GM04503 (cell line): ENCODE results near the gene SRC.

Source experiments
- DNase-seq: peaks from one replicate; pipeline ENCODE4 v3.0.0-alpha.2; 2012; ENCODE audit warnings: low read depth

SRC gene

DNA sequence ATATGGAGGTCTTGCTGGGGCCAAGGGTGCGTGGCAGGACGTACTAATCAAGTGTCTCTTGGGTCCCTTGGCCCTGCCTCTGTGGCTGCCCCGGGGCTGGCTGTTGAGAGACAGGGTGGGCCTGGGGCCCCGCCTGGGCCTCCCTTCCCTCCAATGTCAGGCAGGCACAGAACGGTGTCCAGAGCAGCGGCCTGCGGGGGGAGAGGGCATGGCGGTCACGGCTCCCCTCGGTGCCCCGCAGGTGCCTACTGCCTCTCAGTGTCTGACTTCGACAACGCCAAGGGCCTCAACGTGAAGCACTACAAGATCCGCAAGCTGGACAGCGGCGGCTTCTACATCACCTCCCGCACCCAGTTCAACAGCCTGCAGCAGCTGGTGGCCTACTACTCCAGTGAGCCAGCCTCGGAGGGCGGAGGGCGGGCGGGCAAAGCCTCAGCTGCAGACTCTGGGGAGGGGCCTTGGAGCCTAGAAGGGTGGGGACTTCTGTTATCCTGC lies 50.0 kb downstream of the SRC start:
- DNase-seq: no peak

DNA sequence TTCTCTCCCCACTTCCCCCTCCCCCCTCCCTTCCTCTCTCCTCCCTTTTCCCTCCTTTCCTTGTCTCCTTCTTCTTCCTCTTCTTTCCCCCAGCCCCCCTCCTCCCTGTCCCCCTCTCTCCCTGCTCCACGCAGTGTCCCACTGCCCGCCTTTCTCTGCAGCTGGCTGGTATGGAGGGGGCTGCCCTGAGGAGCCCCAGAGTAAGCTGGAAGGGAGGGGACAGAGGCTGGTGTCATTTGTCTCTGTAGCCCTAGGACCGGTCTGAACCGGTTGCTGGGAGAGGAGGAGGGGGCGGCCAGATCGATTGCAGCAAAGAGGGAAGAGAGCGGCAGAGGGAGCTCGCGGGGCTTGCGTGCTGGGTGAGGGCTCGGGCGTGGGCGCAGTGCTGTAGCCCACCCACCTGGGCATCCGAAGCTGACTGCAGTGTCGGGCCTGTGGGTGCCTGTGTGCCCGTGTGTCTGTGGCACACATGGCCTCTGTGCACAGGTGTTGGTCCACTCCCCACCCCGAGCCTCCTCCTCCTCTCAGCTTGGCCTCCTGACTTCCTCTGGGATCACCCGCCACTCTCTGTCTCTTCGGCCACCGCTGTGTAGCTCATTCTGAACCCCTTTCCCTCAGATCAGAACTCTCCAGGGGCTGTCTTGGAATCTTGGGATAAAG lies 50.6 kb downstream of the SRC start:
- no peak for DNase-seq

DNA sequence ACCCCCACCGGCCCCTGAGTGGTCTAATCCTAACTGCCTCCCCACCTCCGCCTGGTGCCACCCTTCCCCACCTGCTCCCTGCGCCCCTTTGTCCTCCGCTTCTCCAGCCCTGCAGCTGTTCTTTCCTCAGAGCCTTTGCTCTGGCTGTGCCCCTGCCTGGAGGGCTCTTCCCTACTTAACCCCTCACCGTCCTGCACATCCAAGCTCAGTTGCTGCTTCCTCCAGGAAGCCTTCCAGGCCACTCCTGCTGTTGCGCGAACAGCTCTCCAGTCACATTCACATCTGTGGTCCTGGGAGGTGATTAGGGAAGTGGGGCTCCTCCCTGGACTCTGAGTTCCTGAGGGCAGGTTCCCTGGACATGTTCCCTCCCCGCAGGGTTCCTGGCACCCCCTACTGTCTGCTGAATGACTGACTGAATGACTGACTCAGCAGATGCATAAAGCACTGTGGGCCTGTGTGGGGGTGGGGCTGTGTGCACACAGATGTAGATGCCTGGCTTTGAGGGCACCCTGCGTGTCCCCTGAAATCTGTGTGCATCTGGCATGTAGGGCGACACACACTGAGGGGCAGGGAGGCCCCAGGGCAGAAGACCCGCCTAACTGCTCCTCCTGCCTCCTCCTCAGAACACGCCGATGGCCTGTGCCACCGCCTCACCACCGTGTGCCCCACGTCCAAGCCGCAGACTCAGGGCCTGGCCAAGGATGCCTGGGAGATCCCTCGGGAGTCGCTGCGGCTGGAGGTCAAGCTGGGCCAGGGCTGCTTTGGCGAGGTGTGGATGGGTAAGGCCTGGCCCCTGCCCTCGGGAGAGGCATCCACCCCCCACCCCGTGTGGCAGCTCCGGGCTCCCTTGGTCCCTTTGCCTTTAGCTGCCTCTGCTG lies 51.4 kb downstream of the SRC start:
- no peak for DNase-seq

DNA sequence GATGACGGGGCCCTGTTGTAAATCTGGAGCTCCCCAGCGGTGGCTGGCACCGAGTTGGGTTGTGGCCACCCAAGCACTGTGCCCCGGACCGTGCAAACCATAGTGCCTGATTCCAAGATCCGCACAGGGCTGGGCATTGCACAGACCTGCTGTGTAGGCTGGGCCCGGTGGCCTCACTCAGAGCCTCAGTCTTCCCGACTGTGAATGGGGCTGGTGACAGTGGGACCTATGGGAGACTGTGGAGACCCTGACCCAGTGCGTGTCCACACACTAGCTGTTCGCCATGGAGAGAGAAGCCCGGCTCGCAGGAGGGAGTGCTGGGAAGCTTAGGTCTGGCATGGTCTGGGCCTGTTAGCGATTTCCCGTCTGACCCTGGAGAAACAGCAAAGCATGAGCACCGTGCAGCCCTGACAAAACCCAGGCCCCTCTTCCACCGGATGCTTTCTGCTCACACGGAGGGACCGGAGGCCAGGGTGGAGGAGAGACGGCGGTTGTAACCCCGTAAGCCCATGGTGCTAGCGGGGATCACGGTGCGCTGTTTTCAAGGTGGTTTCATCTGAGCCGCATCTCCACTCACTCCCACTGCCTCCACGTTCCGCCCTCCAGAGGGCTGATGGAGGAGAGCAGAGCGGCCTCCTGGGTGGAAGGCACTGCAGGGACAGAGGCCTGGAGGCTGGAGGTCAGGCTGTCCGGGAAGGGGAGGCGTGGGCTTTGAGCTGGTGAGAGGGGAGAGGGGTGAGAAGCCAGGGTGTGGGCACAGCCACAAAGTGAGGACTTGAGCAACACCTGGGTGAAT lies 52.2 kb downstream of the SRC start:
- no peak for DNase-seq

DNA sequence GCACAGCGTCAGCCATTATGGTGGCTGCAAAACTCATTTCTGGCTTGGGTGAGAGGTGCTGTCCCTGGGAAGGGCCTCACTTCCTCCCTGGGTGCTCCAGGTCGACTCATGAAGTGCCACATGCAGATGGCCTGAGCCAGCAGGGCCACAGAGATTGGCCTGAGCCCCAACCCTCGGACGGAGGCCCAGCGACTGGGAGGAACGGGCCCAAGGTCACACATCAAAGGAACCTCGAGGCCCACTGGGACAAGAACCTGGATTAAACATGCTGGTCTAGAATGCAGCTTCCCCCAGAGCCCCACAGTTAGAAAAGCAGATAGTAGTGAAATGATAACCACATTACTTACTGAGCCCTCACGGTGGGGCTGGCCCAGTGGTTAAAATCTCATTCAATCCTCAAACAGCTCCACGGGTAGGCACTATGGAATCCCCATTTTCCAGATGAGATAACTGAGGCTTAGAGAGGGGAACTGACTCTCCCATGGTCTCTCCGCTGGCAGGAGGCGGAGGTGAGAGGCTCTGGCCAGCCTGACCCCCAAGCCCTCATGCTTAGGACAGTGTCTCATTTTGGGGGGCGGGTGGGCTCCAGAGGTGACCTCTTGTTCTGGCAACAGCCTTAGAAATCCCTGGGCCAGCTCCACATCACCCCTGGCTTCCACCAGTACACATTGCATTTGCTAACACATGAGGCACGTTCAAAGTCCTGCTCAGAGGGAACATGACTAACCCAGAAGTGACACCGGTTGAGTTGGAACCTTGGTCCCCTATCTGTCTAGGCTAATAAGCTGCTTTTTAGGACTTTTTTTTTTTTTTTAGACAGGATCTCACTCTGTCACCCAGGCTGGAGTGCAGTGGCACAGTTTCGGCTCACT lies 53.0 kb downstream of the SRC start:
- DNase-seq: no peak

DNA sequence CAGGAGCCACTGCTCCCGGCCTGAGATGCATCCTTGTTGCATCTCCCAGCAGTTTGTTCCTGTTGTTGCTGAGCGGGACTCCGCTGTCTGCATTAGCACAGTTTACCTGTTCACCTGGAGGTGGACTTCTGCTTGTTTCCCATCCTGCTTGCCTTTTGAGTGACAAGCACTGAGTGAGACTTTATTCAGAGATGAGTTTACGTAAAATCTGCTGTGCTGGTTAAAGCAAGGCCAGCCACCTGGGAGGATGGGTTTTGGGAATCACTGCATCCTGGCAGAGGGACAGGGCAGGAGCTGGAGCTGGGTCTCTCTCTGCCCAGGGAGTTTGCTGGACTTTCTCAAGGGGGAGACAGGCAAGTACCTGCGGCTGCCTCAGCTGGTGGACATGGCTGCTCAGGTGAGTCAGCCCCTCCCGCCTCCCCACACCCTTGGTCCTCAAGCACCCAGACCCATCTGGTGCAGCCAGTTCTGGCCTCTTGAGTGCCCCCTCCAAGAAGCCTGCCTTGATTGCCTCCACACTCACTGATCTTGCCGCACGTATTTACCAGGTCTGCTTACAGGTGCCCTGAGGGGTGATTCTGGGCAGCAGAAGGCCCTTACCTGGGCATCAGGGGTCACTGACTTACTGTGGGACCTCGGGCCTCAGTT lies 55.5 kb downstream of the SRC start:
- no peak for DNase-seq

DNA sequence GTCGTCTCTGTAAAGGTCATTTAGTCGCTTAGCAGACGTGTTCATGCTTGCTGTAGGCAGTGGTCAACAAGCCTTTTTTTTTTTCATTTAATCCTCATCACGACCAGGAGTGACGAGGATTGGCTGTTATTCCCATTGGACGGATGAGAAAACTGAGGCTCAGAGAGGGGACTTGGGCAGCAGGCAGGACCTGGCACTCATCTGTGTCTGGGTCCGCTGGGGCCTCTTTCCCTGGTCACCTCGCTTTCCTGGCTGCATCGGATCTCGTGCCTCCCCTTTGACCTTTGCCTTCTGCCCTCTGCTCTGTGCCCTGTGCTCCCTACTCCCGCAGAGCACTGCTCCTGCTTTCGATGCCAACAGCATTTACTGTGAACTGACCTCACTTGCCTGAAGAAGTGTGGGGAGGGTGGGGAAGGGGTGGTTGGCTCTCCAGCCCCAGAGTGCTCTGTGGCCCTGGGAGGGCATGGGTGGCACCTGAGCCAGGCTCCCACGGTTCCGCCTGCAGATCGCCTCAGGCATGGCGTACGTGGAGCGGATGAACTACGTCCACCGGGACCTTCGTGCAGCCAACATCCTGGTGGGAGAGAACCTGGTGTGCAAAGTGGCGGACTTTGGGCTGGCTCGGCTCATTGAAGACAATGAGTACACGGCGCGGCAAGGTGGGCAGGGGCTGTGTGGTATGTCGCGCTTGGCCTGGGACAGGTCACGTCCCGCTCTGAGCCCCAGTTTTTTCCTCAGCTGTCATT lies 56.2 kb downstream of the SRC start:
- DNase-seq: no peak

DNA sequence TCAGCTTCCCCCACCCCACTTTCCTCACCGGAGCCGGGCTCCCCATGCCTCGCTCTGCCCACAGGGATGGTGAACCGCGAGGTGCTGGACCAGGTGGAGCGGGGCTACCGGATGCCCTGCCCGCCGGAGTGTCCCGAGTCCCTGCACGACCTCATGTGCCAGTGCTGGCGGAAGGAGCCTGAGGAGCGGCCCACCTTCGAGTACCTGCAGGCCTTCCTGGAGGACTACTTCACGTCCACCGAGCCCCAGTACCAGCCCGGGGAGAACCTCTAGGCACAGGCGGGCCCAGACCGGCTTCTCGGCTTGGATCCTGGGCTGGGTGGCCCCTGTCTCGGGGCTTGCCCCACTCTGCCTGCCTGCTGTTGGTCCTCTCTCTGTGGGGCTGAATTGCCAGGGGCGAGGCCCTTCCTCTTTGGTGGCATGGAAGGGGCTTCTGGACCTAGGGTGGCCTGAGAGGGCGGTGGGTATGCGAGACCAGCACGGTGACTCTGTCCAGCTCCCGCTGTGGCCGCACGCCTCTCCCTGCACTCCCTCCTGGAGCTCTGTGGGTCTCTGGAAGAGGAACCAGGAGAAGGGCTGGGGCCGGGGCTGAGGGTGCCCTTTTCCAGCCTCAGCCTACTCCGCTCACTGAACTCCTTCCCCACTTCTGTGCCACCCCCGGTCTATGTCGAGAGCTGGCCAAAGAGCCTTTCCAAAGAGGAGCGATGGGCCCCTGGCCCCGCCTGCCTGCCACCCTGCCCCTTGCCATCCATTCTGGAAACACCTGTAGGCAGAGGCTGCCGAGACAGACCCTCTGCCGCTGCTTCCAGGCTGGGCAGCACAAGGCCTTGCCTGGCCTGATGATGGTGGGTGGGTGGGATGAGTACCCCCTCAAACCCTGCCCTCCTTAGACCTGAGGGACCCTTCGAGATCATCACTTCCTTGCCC lies 57.4 kb downstream of the SRC start:
- no peak for DNase-seq

DNA sequence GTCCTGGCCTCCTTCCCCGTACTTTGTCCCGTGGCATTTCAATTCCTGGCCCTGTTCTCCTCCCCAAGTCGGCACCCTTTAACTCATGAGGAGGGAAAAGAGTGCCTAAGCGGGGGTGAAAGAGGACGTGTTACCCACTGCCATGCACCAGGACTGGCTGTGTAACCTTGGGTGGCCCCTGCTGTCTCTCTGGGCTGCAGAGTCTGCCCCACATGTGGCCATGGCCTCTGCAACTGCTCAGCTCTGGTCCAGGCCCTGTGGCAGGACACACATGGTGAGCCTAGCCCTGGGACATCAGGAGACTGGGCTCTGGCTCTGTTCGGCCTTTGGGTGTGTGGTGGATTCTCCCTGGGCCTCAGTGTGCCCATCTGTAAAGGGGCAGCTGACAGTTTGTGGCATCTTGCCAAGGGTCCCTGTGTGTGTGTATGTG lies 58.5 kb downstream of the SRC start:
- DNase-seq: no peak

DNA sequence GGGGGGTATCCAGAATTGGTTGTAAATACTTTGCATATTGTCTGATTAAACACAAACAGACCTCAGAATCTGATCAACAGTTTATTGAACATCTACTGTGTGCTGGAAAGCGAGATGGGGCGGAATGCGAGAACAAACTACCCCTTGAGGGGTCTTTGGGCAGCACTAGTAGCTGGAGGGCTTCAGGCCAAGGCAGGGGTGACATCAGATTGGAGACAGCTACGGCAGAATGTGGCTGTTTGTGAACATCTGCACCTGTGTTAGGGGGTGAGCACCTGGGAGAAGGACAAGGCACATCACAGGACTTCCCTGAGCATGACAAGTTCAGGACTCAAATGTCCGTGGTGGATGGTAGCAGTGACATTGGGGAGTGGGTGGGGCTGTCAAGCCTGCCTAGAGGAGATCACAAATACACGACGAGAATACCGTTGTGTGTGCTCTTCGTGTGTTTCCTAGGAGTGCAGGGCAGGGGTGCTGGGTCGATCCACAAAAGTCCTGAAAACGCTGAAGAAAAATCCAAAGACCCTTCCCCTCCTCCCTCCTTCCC lies 59.5 kb downstream of the SRC start:
- DNase-seq: no peak

DNA sequence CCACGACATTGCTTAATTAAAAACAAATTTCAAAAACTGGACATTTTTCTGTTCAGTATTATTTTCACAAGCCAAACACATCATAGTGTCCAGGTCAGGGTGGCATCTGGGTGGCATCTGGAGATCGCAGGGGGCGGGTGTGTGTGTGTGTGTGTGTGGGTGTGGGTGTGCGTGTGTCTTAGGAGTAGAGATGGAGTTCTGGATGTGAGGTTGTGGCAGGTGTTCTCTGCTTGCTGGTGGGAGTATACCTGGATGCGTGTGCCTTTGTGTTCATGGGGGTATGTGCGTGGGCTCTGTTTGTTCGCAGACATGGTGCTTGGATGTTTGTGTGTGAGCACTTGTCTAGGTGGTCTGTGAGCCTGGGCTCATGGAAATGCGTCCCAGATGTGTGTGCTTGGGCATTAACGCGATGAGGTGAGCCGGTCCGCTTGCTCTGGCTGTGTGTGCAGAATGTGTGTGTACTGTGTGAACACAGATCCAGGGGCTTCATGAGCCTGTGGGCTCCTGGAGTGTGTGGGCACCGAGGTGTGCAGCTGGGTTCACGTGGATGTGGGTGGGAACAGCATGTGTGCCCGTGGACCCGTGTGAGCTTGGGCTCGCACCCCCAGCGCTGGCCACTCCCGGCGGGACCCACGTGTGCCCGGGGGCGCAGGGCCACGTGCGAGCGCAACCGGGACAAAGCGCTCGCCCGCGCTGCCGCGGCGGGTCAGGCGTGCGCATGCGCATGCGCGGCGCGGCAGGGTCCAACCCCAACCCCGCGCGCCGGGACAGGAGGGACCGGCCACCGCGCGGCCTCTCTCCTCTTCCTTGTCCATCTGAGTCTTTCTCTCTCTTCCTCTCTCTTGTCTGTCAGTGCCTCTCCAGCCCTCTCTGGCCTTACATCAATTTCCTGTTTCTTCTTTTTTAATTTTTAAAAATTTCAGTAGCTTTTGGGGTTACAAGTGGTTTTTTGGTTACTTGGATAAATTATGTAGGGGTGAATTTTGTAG lies 60.4 kb downstream of the SRC start:
- no peak for DNase-seq

DNA sequence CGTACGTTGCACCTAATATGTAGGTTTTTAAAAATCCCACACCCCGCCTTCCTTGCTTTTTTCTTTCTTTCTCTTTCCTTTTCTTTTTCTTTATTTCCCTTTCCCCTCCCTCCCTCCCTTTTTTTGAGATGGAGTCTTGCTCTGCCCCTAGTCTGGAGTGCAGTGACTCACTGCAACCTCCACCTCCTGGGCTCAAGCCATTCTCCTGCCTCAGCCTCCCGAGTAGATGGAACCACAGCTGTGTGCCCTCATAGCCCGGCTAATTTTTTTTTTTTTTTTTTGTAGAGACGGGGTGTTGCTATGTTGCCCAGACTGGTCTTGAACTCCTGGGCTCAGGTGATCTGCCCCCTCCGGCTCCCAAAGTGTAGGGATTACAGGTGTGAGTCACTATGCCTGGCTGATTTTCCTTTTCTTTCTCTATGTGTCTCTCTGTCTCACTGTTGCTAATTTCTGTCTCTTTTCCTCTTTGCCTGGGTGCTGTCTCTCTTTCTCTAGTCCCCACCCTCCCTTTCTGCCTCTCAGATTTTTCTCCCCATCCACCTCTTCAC lies 61.2 kb downstream of the SRC start:
- DNase-seq: no peak

DNA sequence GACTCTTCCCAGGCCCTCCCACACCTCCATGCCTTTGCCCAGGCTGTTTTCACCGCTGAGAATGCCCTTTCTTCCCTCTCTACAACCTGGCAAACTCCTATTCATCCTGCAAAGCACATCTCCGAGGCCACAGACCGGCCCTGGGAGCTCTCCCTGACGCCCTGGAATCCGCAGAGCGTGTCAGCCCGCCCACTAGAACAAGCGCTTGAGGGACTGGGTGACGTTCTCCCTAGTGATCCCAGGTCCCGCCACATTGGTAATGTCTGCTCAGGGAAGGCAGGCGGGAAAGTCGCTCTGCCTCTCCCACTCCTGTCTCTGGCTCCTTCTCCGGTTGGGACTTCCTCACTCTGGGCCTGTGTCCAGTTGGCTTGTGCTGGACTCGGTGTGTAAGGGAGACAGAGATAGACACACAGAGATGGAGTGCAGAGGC lies 61.6 kb downstream of the SRC start:
- DNase-seq: no peak

DNA sequence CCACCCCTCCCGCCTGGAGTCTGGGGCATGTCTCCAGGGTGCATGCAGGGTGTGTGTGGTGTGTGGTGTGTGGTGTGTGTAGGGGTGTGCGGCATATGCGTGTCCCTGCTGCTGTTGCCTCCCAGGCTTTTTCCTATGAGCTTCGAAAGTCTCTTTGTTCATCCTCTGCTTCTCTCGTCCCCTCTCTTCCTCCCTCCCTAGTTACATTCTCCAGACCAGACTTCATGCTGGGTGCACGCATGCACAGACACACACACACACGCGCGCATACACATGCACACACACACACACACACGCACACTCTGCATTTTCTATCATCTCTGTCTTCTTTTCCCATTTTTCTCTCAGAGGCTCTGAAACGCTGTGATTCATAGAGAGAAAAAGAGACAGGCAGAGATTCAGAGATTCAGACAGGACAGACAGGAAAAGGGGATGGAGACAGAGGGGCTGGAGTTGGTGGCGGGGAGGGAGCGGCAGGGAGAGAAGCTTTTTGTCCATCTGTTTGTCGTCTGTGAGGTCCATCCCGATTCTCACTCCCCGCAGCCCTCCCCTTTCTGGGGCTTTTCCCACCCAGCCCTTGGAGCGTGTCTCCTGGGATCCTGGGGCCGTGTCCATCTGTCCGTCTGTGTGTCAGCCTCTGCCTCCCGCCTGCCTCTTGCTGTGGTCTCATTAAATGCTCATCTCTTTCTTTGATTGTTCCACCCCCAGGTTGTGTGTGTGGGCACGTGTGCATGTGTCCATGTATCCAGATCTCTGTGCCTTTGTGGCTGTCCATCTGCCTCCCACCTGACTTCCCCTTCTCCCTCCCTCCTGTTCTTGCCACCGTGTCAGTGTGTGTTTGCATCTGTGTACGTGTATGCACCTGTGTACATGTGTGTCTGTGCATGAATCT lies 62.6 kb downstream of the SRC start:
- no peak for DNase-seq

DNA sequence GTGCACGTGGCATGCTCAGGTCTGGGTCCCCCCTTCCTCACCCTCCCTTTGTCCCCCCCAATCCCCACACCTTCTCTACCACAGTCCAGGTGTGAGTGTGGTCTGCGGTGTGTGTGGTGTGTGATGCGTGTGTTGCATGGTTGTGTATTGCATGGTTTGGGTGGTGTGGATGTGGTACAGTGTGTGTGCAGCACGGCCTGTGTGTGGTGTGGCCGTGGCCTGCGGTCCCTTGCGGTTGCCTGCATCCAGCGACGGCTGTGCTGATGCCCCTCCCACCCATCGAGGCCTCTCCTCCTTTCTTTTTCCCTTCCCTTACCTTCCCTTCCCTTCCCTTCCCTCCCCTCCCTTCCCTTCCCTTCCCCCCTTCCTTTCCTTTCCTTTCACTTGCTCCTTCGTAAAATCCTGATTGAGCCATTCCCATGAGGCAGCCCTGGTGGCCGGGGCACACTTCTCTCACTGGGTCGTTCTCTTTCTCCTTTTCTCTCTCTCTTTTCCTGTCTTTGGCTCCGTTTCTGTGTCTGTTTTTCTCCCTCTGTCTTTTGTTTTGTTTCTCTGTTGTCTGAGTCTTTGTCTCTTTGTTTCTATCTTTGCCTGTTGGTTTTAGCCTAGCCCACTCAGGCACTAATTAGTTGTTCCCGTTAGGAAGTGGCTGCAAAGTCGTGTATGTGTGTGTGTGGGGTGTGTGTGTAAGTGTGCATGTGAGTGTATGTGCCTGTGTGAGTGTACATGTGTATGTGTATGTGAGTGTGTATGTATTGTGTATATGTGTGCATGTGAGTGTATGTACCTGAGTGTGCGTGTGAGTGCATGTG lies 65.7 kb downstream of the SRC start:
- DNase-seq: no peak

DNA sequence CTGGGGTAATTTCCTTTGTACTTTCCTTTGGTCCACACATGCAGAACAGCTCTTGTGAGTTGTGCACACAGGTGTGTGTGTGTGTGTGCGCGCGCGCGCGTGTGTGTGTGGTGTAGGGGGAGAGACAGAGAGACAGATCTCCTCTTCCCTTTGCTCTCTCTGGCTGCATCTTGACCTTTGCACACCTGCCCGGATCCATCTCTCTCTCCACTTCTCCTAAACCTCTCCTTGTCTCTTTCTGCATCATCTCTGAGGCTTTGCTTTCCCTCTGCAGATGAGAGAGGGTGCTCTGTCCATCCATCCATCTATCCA lies 67.0 kb downstream of the SRC start:
- no peak for DNase-seq
